HG03469 (cell line): ENCODE data around the gene IMPDH2.
A peak's percentile ranks its signal among the peaks of the same experiment; 100 is the strongest.

Experiments used
- ATAC-seq: cut with Tn5 transposase; IDR thresholded peaks from one replicate; pipeline ENCODE4 v1.9.1; 2021; ENCODE audit warnings: mild to moderate bottlenecking, moderate library complexity, moderate number of reproducible peaks; ENCODE audit not compliant: unreplicated experiment

IMPDH2 gene

GRCh38 chr3:49028673-49029562, at the start of gene IMPDH2:
TSS of gene IMPDH2 (minus strand) at chr3:49029398. CDS start at chr3:49029350, 48 bp downstream.
- peak; percentile 61 for ATAC-seq

- no peak for ATAC-seq
Observed at GRCh38 chr3:49076646-49077045, 47.4 kb upstream of the IMPDH2 start.

- no peak for ATAC-seq
Observed at GRCh38 chr3:49076116-49076515, 46.9 kb upstream of the IMPDH2 start.

- ATAC-seq = no peak
Observed at GRCh38 chr3:49058011-49058410, 28.8 kb upstream of the IMPDH2 start.

GRCh38 chr3:49057268-49057667, 28.1 kb upstream of the IMPDH2 start:
- no peak for ATAC-seq

GRCh38 chr3:49054344-49054862, 25.2 kb upstream of the IMPDH2 start:
- ATAC-seq = no peak

- no peak for ATAC-seq
Observed at GRCh38 chr3:49053543-49053942, 24.3 kb upstream of the IMPDH2 start.

GRCh38 chr3:49035281-49035680, 6.1 kb upstream of the IMPDH2 start:
- ATAC-seq = no peak

GRCh38 chr3:49034650-49035049, 5.5 kb upstream of the IMPDH2 start:
- ATAC-seq = no peak

- no peak for ATAC-seq
Observed at GRCh38 chr3:49032646-49033304, 3.6 kb upstream of the IMPDH2 start.

GRCh38 chr3:49030321-49030720, 1.1 kb upstream of the IMPDH2 start:
- no peak for ATAC-seq

- ATAC-seq = no peak
Observed at GRCh38 chr3:49029563-49029884, 326 bp upstream of the IMPDH2 start.

GRCh38 chr3:49028298-49028672, 913 bp downstream of the IMPDH2 start:
- no peak for ATAC-seq

- ATAC-seq = no peak
Observed at GRCh38 chr3:49027634-49028033, 1.6 kb downstream of the IMPDH2 start.

GRCh38 chr3:49026536-49026935, 2.7 kb downstream of the IMPDH2 start:
- ATAC-seq = no peak

GRCh38 chr3:49025793-49026520, 3.2 kb downstream of the IMPDH2 start:
- no peak for ATAC-seq

GRCh38 chr3:49025005-49025792, 4.0 kb downstream of the IMPDH2 start:
- no peak for ATAC-seq

GRCh38 chr3:49024449-49024848, 4.7 kb downstream of the IMPDH2 start:
- no peak for ATAC-seq

- ATAC-seq = no peak
Observed at GRCh38 chr3:49023775-49024174, 5.4 kb downstream of the IMPDH2 start.

- ATAC-seq = no peak
Observed at GRCh38 chr3:49022688-49023171, 6.5 kb downstream of the IMPDH2 start.
